ENCODE measurements around the gene SLC4A3. TPM values are rescaled to one million over a fixed set of nuclear protein-coding genes. Genes with fewer than 3 reads are reported as not detected.

Gene SLC4A3
- total RNA-seq, 6 experiments from 2014 or later = 0.14 to 0.42 (median 0.27) TPM; not detected in 1

DNA sequence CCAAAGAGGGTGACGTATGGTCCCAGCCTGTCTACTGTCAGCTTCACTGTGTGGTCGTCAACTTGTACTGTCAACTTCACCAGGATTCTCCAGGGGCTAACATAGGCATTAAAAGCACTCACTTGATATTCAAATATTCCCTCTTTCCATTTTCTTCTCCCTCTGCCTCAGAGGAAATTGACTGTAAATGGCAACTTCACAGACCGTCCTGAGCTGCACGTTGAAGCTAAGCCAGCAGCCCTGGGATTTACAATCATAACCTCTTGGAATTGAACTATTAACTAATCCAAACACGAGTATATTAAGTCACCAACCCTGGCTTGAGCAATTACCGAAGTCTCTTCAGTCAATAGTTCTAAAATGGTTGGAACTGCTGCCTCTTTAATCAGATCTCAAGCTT, 38.5 kb downstream of the SLC4A3 start:
- TF ChIP-seq, protein P1, sequence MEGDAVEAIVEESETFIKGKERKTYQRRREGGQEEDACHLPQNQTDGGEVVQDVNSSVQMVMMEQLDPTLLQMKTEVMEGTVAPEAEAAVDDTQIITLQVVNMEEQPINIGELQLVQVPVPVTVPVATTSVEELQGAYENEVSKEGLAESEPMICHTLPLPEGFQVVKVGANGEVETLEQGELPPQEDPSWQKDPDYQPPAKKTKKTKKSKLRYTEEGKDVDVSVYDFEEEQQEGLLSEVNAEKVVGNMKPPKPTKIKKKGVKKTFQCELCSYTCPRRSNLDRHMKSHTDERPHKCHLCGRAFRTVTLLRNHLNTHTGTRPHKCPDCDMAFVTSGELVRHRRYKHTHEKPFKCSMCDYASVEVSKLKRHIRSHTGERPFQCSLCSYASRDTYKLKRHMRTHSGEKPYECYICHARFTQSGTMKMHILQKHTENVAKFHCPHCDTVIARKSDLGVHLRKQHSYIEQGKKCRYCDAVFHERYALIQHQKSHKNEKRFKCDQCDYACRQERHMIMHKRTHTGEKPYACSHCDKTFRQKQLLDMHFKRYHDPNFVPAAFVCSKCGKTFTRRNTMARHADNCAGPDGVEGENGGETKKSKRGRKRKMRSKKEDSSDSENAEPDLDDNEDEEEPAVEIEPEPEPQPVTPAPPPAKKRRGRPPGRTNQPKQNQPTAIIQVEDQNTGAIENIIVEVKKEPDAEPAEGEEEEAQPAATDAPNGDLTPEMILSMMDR (IDR thresholded peaks at IDR 0.05) = no peak
- no peak for TF ChIP-seq POLR2A (IDR thresholded peaks at IDR 0.05)
- ATAC-seq = no peak
- no peak overlapping the region for H3K4me3 ChIP-seq
- H3K27me3 ChIP-seq = no peaks in the 10 kb centered on the region
- intact Hi-C loops (cut with DNase I) = no loop called here
- no peaks in the 10 kb centered on the region for H3K4me1 ChIP-seq
- 60% methylated on average over 6 of the region's 6 CpGs for WGBS (ENCODE audit: insufficient coverage, low coverage, low lambda C conversion rate, missing lambda C conversion rate)
- H3K27ac ChIP-seq = no peak overlapping the region
- H3K9me3 ChIP-seq = no peaks in the 10 kb centered on the region
- no peak for DNase-seq
- no peaks in the 10 kb centered on the region for H3K36me3 ChIP-seq

DNA sequence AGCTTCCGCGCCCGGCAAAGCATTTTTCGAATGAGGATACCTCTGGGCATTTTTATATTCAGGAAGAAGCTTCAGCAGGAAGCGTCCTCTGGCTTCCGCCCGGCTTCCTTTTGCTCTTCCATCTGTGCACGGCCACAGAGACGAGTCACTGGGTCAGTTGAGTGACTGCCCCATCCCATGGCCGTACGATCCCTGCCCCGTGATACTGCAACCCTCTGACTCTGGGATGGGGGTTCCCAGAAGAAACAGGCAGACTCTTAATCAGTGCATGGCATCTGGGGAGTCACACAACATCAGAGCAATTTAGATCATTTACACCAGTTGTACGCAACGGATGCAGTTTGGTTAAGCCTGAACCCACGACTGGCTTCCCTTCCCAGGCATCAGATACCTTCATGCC, 40.9 kb downstream of the SLC4A3 start:
- Histone ChIP-seq H3K4me3 (no peak overlapping the region), H3K9me3 (no peaks in the 10 kb centered on the region), H3K27ac (no peak overlapping the region), H3K4me1 (no peaks in the 10 kb centered on the region), H3K36me3 (no peaks in the 10 kb centered on the region), H3K27me3 (no peaks in the 10 kb centered on the region)
- DNase-seq (no peak), ATAC-seq (no peak)
- 70% methylated on average over 5 of the region's 15 CpGs for WGBS (ENCODE audit: insufficient coverage, low coverage, low lambda C conversion rate, missing lambda C conversion rate)
- TF ChIP-seq POLR2A (IDR thresholded peaks at IDR 0.05) = no peak
- TF ChIP-seq, protein P1 (IDR thresholded peaks at IDR 0.05) = no peak
- intact Hi-C loops (cut with DNase I) = no loop called here

DNA sequence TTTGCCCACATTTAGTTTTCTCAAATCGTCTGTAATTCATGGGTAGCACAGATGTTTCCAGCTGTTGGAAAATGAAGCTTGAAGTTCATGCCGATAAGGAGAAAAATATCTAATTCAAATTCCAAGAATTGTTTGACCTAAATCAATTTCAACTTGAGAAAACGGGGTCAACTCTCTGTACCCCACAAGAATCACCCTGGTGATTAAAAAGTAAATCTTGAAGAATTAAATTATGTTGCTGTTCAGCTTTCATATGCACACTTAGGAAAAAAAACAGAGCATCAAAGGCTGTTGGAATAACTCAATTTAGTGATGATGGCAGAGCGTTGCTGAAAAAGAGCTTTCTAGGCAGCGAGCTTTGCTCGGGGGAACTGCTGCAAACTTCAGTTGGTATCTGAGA, 43.0 kb downstream of the SLC4A3 start:
- no peaks in the 10 kb centered on the region for H3K27me3 ChIP-seq
- no peak for DNase-seq
- ATAC-seq = no peak
- no peaks in the 10 kb centered on the region for H3K36me3 ChIP-seq
- H3K4me3 ChIP-seq = no peak overlapping the region
- 47% methylated on average over 6 of the region's 6 CpGs for WGBS (ENCODE audit: insufficient coverage, low coverage, low lambda C conversion rate, missing lambda C conversion rate)
- no peaks in the 10 kb centered on the region for H3K9me3 ChIP-seq
- no peaks in the 10 kb centered on the region for H3K4me1 ChIP-seq
- intact Hi-C loops (cut with DNase I) = no loop called here
- no peak for TF ChIP-seq POLR2A (IDR thresholded peaks at IDR 0.05)
- TF ChIP-seq, protein P1 (IDR thresholded peaks at IDR 0.05) = no peak
- H3K27ac ChIP-seq = no peak overlapping the region

DNA sequence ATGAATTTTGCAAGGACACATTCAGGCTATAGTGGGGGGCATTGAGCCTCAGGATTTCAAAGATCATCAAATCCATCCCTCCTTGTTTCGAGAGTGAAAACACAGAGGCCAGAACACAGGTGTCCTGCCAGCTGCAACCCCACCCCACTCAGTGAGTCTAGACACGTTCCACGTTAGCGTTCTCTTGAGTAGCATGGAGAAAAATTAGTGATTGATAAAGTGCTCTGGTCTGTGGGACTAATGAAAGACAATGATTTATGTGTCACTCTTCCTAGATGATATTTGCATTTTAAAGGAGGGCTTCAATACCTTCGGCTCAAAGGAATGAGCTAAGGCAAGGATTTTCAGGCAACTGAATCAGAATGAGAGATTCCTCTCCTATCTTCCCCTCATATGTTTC, 43.8 kb downstream of the SLC4A3 start:
- DNase-seq (no peak), ATAC-seq (no peak)
- H3K4me1 ChIP-seq = no peaks in the 10 kb centered on the region
- H3K36me3 ChIP-seq = no peaks in the 10 kb centered on the region
- no peak overlapping the region for H3K4me3 ChIP-seq
- no peaks in the 10 kb centered on the region for H3K9me3 ChIP-seq
- TF ChIP-seq, protein P1 (IDR thresholded peaks at IDR 0.05) = no peak
- no peak for TF ChIP-seq POLR2A (IDR thresholded peaks at IDR 0.05)
- intact Hi-C loops (cut with DNase I) = no loop called here
- no peak overlapping the region for H3K27ac ChIP-seq
- H3K27me3 ChIP-seq = no peaks in the 10 kb centered on the region
- 37% methylated on average over 5 of the region's 5 CpGs for WGBS (ENCODE audit: insufficient coverage, low coverage, low lambda C conversion rate, missing lambda C conversion rate)

DNA sequence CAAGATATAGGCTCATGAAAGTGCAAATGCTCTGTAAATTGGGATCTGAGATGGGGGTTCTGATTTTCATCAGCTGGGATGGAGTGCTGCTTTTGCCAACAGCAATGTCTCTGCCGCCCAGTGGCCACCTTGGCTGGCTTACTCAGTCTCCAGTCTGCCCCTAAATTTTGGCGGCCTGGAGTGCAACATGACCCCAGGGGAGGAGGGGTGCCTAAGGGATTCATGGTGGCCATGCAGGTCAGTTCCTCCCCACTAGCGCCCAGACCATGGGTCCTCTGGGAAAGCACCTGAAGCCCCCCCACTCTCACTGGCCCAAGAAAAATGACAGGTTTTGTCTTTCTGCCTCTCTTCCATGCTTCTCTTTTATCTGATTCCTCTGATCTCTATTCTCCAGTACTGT, 45.0 kb downstream of the SLC4A3 start:
- H3K4me1 ChIP-seq = no peaks in the 10 kb centered on the region
- H3K9me3 ChIP-seq = no peaks in the 10 kb centered on the region
- WGBS (ENCODE audit: insufficient coverage, low coverage, low lambda C conversion rate, missing lambda C conversion rate) = no CpG with 5 or more reads among the region's 3 CpGs
- intact Hi-C loops (cut with DNase I) = no loop called here
- no peak overlapping the region for H3K4me3 ChIP-seq
- DNase-seq (no peak), ATAC-seq (no peak)
- TF ChIP-seq, protein P1 (IDR thresholded peaks at IDR 0.05) = no peak
- TF ChIP-seq POLR2A (IDR thresholded peaks at IDR 0.05) = no peak
- no peaks in the 10 kb centered on the region for H3K36me3 ChIP-seq
- no peak overlapping the region for H3K27ac ChIP-seq
- H3K27me3 ChIP-seq = no peaks in the 10 kb centered on the region

Measured in right lobe of liver (tissue), 6 donors.